GM12874 (cell line): ENCODE results near the gene ATG10.

ENCODE experiments used
- CTCF ChIP-seq: IDR thresholded peaks from 2 replicates; pipeline ENCODE4 v1.5.1; 2011; ENCODE audit warnings: low read depth, mild to moderate bottlenecking, control low read depth, low read length, moderate library complexity; ENCODE audit not compliant: insufficient read depth

ATG10 gene

DNA sequence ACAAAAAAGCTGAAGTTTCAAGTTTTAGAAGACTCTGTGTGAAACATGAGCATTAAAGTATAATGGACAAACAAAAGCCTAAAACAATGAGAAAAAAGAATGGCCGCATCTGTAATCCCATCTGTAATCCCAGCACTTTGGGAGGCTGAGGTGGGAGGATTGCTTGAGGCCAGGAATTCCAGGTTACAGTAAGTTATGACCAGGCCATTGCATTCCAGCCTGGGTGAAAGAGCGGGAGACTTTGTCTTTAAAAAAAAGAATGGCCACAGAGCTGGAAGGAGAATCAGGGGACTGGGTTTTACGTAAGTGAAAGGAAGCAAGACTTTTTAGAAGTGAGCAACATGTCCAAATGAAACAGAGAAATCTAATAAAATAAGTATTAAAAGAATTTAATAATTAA, 2.6 kb upstream of the ATG10 start:
- no peak for TF ChIP-seq CTCF

DNA sequence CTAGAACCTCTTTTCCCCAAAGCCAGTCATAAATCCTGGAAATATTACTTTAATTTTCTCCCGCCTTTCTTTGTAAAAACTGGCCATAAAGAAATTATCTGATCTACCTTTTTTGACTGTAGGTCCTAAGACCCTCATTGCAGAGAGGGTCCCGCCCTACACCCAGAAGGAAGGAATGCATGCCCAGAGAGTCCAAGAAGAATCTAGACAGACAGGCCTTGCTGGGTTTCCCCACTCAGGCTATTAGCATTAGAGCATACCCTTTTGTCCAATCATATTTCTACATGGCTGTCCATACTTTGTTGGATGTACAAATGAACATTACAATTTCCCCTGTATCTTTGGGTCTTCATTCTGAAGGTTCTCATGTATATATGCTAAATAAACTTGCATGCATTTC, 1.9 kb upstream of the ATG10 start:
- TF ChIP-seq CTCF, result no peak

DNA sequence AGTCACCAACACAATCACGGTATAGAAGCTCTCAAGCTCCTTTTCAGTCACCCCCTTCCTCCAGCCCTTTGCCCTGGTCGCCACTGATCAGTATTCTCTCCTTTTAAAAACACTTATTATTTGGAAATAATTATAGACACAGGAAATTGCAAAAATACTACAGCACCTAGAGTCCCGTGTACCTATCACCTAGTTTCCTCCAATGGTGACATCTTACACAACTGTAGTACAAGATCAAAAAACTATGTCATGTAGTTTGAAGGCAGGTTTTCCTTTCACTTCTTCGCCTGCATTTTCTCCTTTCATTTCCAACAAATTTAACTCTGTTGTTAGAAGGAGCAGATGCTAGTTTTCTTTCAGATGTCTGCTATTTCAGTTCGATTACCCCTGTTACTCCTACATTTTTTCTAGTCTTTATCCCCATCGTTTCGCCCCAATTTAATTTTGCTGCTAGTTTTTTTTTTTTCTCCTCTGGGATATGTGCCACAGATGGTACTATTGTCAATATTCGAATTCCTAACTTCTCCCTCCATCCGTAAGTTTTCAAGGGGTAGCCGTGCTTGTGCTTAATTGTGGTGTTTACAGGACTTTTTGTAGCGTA, 612 bp upstream of the ATG10 start:
- TF ChIP-seq CTCF, result no peak

DNA sequence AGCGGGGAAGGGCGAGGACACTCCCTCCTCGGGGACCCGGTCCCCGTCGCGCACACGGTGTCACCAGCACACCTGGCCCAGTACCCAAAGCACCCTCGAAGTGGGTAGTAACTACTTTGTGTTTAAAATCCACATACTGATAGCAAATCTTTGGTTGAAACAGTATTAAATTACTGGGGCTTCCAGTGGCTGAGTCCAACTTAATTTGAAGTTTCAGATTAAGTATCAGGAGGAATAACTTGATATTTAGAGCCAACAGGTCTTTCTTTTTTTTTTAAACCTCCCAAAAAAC, 615 bp downstream of the ATG10 start:
- TF ChIP-seq CTCF, result no peak

- TF ChIP-seq CTCF, result no peak
Measured at GRCh38 chr5:81980160-81980559, 8.3 kb downstream of the ATG10 start.

GRCh38 chr5:81980598-81981260, 8.9 kb downstream of the ATG10 start:
- TF ChIP-seq CTCF, result no peak

DNA sequence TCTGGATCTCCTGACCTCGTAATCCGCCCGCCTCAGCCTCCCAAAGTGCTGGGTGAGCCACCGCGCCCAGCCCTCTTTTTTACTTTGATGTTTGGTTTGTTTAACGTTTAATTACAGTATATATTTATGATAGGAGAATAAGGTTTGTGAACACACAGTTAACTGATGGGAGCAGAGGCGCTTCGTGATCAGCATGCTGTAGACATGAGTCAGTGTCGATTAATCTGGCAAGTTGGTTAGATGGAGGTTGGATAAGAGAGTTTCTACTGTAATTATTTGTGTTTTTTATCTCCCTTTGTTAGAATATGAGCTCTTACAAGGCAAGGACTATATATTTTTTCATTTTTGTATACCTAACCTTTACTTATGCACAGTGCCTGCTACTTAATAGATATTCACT, 14.3 kb downstream of the ATG10 start:
- no peak for TF ChIP-seq CTCF
